Loucy (cell line): ENCODE results near the gene LRRC10.

Source experiments
- H2AFZ ChIP-seq: fragments of 200-600 bp; sonication (generic); 2 replicates; pipeline ENCODE4 v1.6.0; 2016; ENCODE audit warnings: antibody characterized with exemption, mild to moderate bottlenecking, low read length, moderate library complexity
- H3F3A ChIP-seq: fragments of 200-600 bp; 2 replicates; pipeline ENCODE4 v1.6.0; 2016; ENCODE audit warnings: antibody characterized with exemption, low read depth, mild to moderate bottlenecking
- H3K27me3 ChIP-seq: fragments of 200-600 bp; sonication (generic); 2 replicates; pipeline ENCODE4 v1.6.1; 2014; ENCODE audit warnings: low read length, mild to moderate bottlenecking; ENCODE audit not compliant: insufficient read depth, poor library complexity, severe bottlenecking
- H3K36me3 ChIP-seq: fragments of 200-600 bp; sonication (generic); 2 replicates; pipeline ENCODE4 v1.6.1; 2016; ENCODE audit warnings: low read length; ENCODE audit not compliant: insufficient read depth
- H3K4me1 ChIP-seq: fragments of 200-600 bp; sonication (generic); 2 replicates; pipeline ENCODE4 v1.5.1; 2014; ENCODE audit warnings: low read length, mild to moderate bottlenecking; ENCODE audit not compliant: insufficient read depth, poor library complexity, severe bottlenecking
- H3K4me2 ChIP-seq: fragments of 200-600 bp; sonication (generic); 2 replicates; pipeline ENCODE4 v1.6.0; 2014; ENCODE audit warnings: antibody characterized with exemption, low read length, low read depth, mild to moderate bottlenecking; ENCODE audit not compliant: poor library complexity, severe bottlenecking
- H3K4me3 ChIP-seq: fragments of 200-600 bp; sonication (generic); 2 replicates; pipeline ENCODE4 v1.5.1; 2014; ENCODE audit warnings: low read length, mild to moderate bottlenecking, mixed read lengths; ENCODE audit not compliant: poor library complexity, severe bottlenecking
- H3K79me2 ChIP-seq: fragments of 200-600 bp; sonication (generic); 2 replicates; pipeline ENCODE4 v1.6.1; 2014; ENCODE audit warnings: low read length; ENCODE audit not compliant: insufficient read depth
- H3K9ac ChIP-seq: fragments of 200-600 bp; sonication (generic); 2 replicates; pipeline ENCODE4 v1.6.0; 2014; ENCODE audit warnings: mild to moderate bottlenecking, low read depth, low read length, moderate library complexity; ENCODE audit not compliant: poor library complexity, severe bottlenecking
- H3K9me2 ChIP-seq: fragments of 200-600 bp; sonication (generic); replicated peaks from 2 replicates; pipeline ENCODE4 v1.6.1; 2016; ENCODE audit warnings: low read depth, low read length, mixed read lengths
- H3K9me3 ChIP-seq: fragments of 200-600 bp; sonication (generic); 2 replicates; pipeline ENCODE4 v1.6.1; 2014; ENCODE audit warnings: mild to moderate bottlenecking, antibody characterized with exemption, low read length, low read depth; ENCODE audit not compliant: insufficient read depth
- H4K20me1 ChIP-seq: fragments of 200-600 bp; sonication (generic); 2 replicates; pipeline ENCODE4 v1.6.0; 2014; ENCODE audit warnings: antibody characterized with exemption, low read length, mild to moderate bottlenecking; ENCODE audit not compliant: insufficient read depth, poor library complexity, severe bottlenecking
- EZH2phosphoT487 ChIP-seq: fragments of 200-600 bp; IDR thresholded peaks from 2 replicates; pipeline ENCODE4 v1.6.1; 2018; ENCODE audit warnings: antibody characterized with exemption, mild to moderate bottlenecking, moderate library complexity, borderline replicate concordance
- TF ChIP-seq, protein P1 (sequence below): fragments of 200-600 bp; sonication (generic); conservative IDR thresholded peaks from 2 replicates; pipeline ENCODE4 v1.5.1; 2014; ENCODE audit warnings: mild to moderate bottlenecking, antibody characterized with exemption, low read length

LRRC10 gene

GRCh38 chr12:69580074-69580473, 30.6 kb downstream of the LRRC10 start:
- no peaks in the 10 kb centered on the region for H4K20me1 ChIP-seq
- no peaks in the 10 kb centered on the region for H3F3A ChIP-seq
- H3K27me3 ChIP-seq = no peaks in the 10 kb centered on the region
- no peak overlapping the region for H3K4me2 ChIP-seq
- no peak overlapping the region for H3K4me3 ChIP-seq
- H3K4me1 ChIP-seq = peaks cover 10% of the 10 kb centered on the region
- no peaks in the 10 kb centered on the region for H3K9me3 ChIP-seq
- H2AFZ ChIP-seq = no peak overlapping the region
- TF ChIP-seq, protein P1, sequence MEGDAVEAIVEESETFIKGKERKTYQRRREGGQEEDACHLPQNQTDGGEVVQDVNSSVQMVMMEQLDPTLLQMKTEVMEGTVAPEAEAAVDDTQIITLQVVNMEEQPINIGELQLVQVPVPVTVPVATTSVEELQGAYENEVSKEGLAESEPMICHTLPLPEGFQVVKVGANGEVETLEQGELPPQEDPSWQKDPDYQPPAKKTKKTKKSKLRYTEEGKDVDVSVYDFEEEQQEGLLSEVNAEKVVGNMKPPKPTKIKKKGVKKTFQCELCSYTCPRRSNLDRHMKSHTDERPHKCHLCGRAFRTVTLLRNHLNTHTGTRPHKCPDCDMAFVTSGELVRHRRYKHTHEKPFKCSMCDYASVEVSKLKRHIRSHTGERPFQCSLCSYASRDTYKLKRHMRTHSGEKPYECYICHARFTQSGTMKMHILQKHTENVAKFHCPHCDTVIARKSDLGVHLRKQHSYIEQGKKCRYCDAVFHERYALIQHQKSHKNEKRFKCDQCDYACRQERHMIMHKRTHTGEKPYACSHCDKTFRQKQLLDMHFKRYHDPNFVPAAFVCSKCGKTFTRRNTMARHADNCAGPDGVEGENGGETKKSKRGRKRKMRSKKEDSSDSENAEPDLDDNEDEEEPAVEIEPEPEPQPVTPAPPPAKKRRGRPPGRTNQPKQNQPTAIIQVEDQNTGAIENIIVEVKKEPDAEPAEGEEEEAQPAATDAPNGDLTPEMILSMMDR = no peak
- no peak for TF ChIP-seq EZH2phosphoT487
- no peaks in the 10 kb centered on the region for H3K9me2 ChIP-seq
- H3K36me3 ChIP-seq = peaks cover 9% of the 10 kb centered on the region; the same call in 1 of the 2 replicates
- no peak overlapping the region for H3K9ac ChIP-seq
- H3K79me2 ChIP-seq = no peaks in the 10 kb centered on the region

GRCh38 chr12:69579029-69579428, 31.7 kb downstream of the LRRC10 start:
- H3K27me3 ChIP-seq = no peaks in the 10 kb centered on the region

GRCh38 chr12:69578283-69578682, 32.4 kb downstream of the LRRC10 start:
- peaks cover 26% of the 10 kb centered on the region; the same call in 1 of the 2 replicates for H3K36me3 ChIP-seq
- H3K4me2 ChIP-seq = no peak overlapping the region
- no peak overlapping the region for H3K9ac ChIP-seq
- H3K79me2 ChIP-seq = no peaks in the 10 kb centered on the region
- H3K4me1 ChIP-seq = peaks cover 6% of the 10 kb centered on the region
- TF ChIP-seq, protein P1 = no peak
- no peak for TF ChIP-seq EZH2phosphoT487
- no peaks in the 10 kb centered on the region for H3K27me3 ChIP-seq
- no peaks in the 10 kb centered on the region for H3F3A ChIP-seq
- H3K9me3 ChIP-seq = no peaks in the 10 kb centered on the region
- no peaks in the 10 kb centered on the region for H4K20me1 ChIP-seq
- H2AFZ ChIP-seq = no peak overlapping the region
- no peaks in the 10 kb centered on the region for H3K9me2 ChIP-seq
- no peak overlapping the region for H3K4me3 ChIP-seq

More at GRCh38 chr12:69579029-69579428, 31.7 kb downstream of the LRRC10 start:
- Histone ChIP-seq H3F3A (no peaks in the 10 kb centered on the region), H3K4me1 (peaks cover 6% of the 10 kb centered on the region), H2AFZ (no peak overlapping the region), H3K4me3 (no peak overlapping the region), H3K4me2 (no peak overlapping the region), H4K20me1 (no peaks in the 10 kb centered on the region), H3K9ac (no peak overlapping the region), H3K9me3 (no peaks in the 10 kb centered on the region), H3K79me2 (no peaks in the 10 kb centered on the region), H3K9me2 (no peaks in the 10 kb centered on the region), H3K36me3 (peaks cover 19% of the 10 kb centered on the region; the same call in 1 of the 2 replicates)
- no peak for TF ChIP-seq EZH2phosphoT487
- TF ChIP-seq, protein P1 = peak; percentile 25; the same call in 1 of the 2 replicates
